Trophoblast cell (in vitro differentiated cells and primary cell): Measurements from ENCODE around the gene SRP68.

Experiments
- DNase-seq, 2 donors: peaks; one replicate each; pipeline ENCODE4 v3.0.0-alpha.2; 2016
- H2AFZ ChIP-seq: 2 replicates; pipeline ENCODE4 v1.6.1; 2013; ENCODE audit warnings: low read length, moderate library complexity, mild to moderate bottlenecking; ENCODE audit not compliant: insufficient read depth, poor library complexity
- H2AK5ac ChIP-seq: 2 replicates; pipeline ENCODE4 v1.6.1; 2013; ENCODE audit warnings: mild to moderate bottlenecking, low read length
- H2BK120ac ChIP-seq: 2 replicates; pipeline ENCODE4 v1.6.1; 2013; ENCODE audit warnings: low read length, mild to moderate bottlenecking, moderate library complexity; ENCODE audit not compliant: insufficient read depth, poor library complexity
- H2BK12ac ChIP-seq: 2 replicates; pipeline ENCODE4 v1.6.1; 2013; ENCODE audit warnings: mild to moderate bottlenecking, low read length, moderate library complexity
- H2BK5ac ChIP-seq: 2 replicates; pipeline ENCODE4 v1.6.1; 2013; ENCODE audit warnings: low read length, low read depth, moderate library complexity, mild to moderate bottlenecking; ENCODE audit not compliant: poor library complexity
- H3K14ac ChIP-seq: 2 replicates; pipeline ENCODE4 v1.6.1; 2013; ENCODE audit warnings: mild to moderate bottlenecking, low read length
- H3K18ac ChIP-seq: 2 replicates; pipeline ENCODE4 v1.6.1; 2013; ENCODE audit warnings: mild to moderate bottlenecking, low read length
- H3K23ac ChIP-seq: 2 replicates; pipeline ENCODE4 v1.6.1; 2013; ENCODE audit warnings: low read length
- H3K27ac ChIP-seq: 2 replicates; pipeline ENCODE4 v1.5.1; 2013; ENCODE audit warnings: low read depth, mild to moderate bottlenecking, inconsistent platforms, low read length, moderate library complexity
- H3K27me3 ChIP-seq: 2 replicates; pipeline ENCODE4 v1.6.1; 2013; ENCODE audit warnings: inconsistent platforms, mild to moderate bottlenecking, low read length, moderate library complexity; ENCODE audit not compliant: insufficient read depth
- H3K36me3 ChIP-seq, 2 experiments: 1 replicate in 1 of 2; 2 replicates in 1 of 2; pipeline ENCODE4 v1.6.1; 2013; ENCODE audit warnings: low read length in 2 of 2, mild to moderate bottlenecking in 2 of 2, moderate library complexity in 1 of 2; ENCODE audit not compliant: insufficient read depth in 2 of 2, control insufficient read depth in 1 of 2
- H3K4ac ChIP-seq: 2 replicates; pipeline ENCODE4 v1.6.1; 2013; ENCODE audit warnings: low read depth, mild to moderate bottlenecking, low read length, moderate library complexity
- H3K4me1 ChIP-seq, 2 experiments: 1 replicate in 1 of 2; 2 replicates in 1 of 2; pipeline ENCODE4 v1.6.1; 2013; ENCODE audit warnings: low read length in 2 of 2, mild to moderate bottlenecking in 2 of 2, moderate library complexity in 1 of 2; ENCODE audit not compliant: insufficient read depth in 2 of 2, control insufficient read depth in 1 of 2
- H3K4me2 ChIP-seq: 2 replicates; pipeline ENCODE4 v1.6.1; 2013; ENCODE audit warnings: inconsistent platforms, mild to moderate bottlenecking, low read length, moderate library complexity
- H3K4me3 ChIP-seq: 2 replicates; pipeline ENCODE4 v1.5.1; 2013; ENCODE audit warnings: mild to moderate bottlenecking, low read depth, low read length, inconsistent platforms
- H3K79me1 ChIP-seq: one replicate; pipeline ENCODE4 v1.6.1; 2013; ENCODE audit warnings: low read length
- H3K79me2 ChIP-seq: 2 replicates; pipeline ENCODE4 v1.6.1; 2013; ENCODE audit warnings: low read length, mild to moderate bottlenecking; ENCODE audit not compliant: control insufficient read depth, insufficient read depth, poor library complexity
- H3K9ac ChIP-seq: 2 replicates; pipeline ENCODE4 v1.6.1; 2013; ENCODE audit warnings: mild to moderate bottlenecking, low read length
- H3K9me3 ChIP-seq: 2 replicates; pipeline ENCODE4 v1.6.1; 2013; ENCODE audit warnings: low read depth, mild to moderate bottlenecking, control low read depth, inconsistent platforms, low read length; ENCODE audit not compliant: insufficient read depth
- H4K12ac ChIP-seq: 2 replicates; pipeline ENCODE4 v1.6.1; 2013; ENCODE audit warnings: low read depth, mild to moderate bottlenecking, low read length, moderate library complexity
- H4K8ac ChIP-seq: 2 replicates; pipeline ENCODE4 v1.6.1; 2013; ENCODE audit warnings: low read depth, mild to moderate bottlenecking, low read length, moderate library complexity
- H4K91ac ChIP-seq: one replicate; pipeline ENCODE4 v1.6.1; 2013; ENCODE audit warnings: low read depth, mild to moderate bottlenecking, low read length, moderate library complexity
- WGBS: extraction: QIAGEN DNeasy Blood & Tissue Kit; methylation state at CpG from one replicate; pipeline ENCODE4 v1.1.7; 2013; ENCODE audit warnings: missing lambda C conversion rate; ENCODE audit not compliant: insufficient read length, insufficient coverage; ENCODE audit errors: extremely low coverage; 5-methylcytosine and 5-hydroxymethylcytosine counted together

The SRP68 gene

GRCh38 chr17:76081295-76082210, 9.2 kb upstream of the SRP68 start:
- H2BK12ac ChIP-seq: no peak overlapping the region
- H3K18ac ChIP-seq: no peak overlapping the region
- H3K36me3 ChIP-seq: peaks cover 38 to 41% of the 10 kb centered on the region in 2 experiments
- no peak overlapping the region for H3K4me3 ChIP-seq
- H4K8ac ChIP-seq: no peak overlapping the region
- no peak overlapping the region for H2BK5ac ChIP-seq
- peaks cover 5 to 6% of the 10 kb centered on the region in 2 experiments for H3K4me1 ChIP-seq
- no peaks in the 10 kb centered on the region for H3K79me2 ChIP-seq
- no peak overlapping the region for H2BK120ac ChIP-seq
- no peaks in the 10 kb centered on the region for H3K79me1 ChIP-seq
- H4K12ac ChIP-seq: no peak overlapping the region
- H2AK5ac ChIP-seq: no peak overlapping the region
- no peak overlapping the region for H3K27ac ChIP-seq
- DNase-seq: no peak
- H3K9ac ChIP-seq: no peak overlapping the region
- no peak overlapping the region for H4K91ac ChIP-seq
- H3K23ac ChIP-seq: no peak overlapping the region
- H3K4ac ChIP-seq: no peak overlapping the region
- peaks cover 12% of the 10 kb centered on the region for H3K9me3 ChIP-seq
- H3K14ac ChIP-seq: no peak overlapping the region
- H3K27me3 ChIP-seq: peaks cover 24% of the 10 kb centered on the region
- no peak overlapping the region for H3K4me2 ChIP-seq
- no peak overlapping the region for H2AFZ ChIP-seq
- WGBS: no CpG with 5 or more reads among the region's 27 CpGs

GRCh38 chr17:76080768-76081287, 8.5 kb upstream of the SRP68 start:
- no peak for DNase-seq
- Histone ChIP-seq H2BK120ac (no peak overlapping the region), H3K27me3 (peaks cover 31% of the 10 kb centered on the region), H4K91ac (no peak overlapping the region), H4K8ac (no peak overlapping the region), H3K4ac (no peak overlapping the region), H3K14ac (no peak overlapping the region), H3K4me2 (no peak overlapping the region), H3K79me2 (no peaks in the 10 kb centered on the region), H2AK5ac (no peak overlapping the region), H2BK5ac (no peak overlapping the region), H2AFZ (no peak overlapping the region), H3K9ac (no peak overlapping the region), H4K12ac (no peak overlapping the region), H3K23ac (no peak overlapping the region), H3K79me1 (no peaks in the 10 kb centered on the region), H3K36me3 (peaks cover 31 to 35% of the 10 kb centered on the region in 2 experiments), H3K4me1 (peaks cover 5 to 6% of the 10 kb centered on the region in 2 experiments), H3K4me3 (no peak overlapping the region), H3K9me3 (peaks cover 15% of the 10 kb centered on the region), H2BK12ac (no peak overlapping the region), H3K27ac (no peak overlapping the region), H3K18ac (no peak overlapping the region)
- WGBS: no CpG with 5 or more reads among the region's 6 CpGs

- Histone ChIP-seq H2AFZ (no peak overlapping the region), H3K27ac (no peak overlapping the region), H3K9ac (no peak overlapping the region), H2BK12ac (no peak overlapping the region), H3K27me3 (peaks cover 38% of the 10 kb centered on the region), H3K23ac (no peak overlapping the region), H3K4ac (no peak overlapping the region), H4K91ac (no peak overlapping the region), H2BK120ac (no peak overlapping the region), H2BK5ac (no peak overlapping the region), H4K8ac (no peak overlapping the region), H3K4me3 (no peak overlapping the region), H3K36me3 (peaks cover 25 to 28% of the 10 kb centered on the region in 2 experiments), H3K9me3 (peaks cover 15% of the 10 kb centered on the region), H3K18ac (no peak overlapping the region), H3K14ac (no peak overlapping the region), H3K4me1 (peaks cover 5 to 6% of the 10 kb centered on the region in 2 experiments), H4K12ac (no peak overlapping the region), H3K4me2 (no peak overlapping the region), H2AK5ac (no peak overlapping the region), H3K79me2 (no peaks in the 10 kb centered on the region), H3K79me1 (no peaks in the 10 kb centered on the region)
- DNase-seq: no peak
- no CpG with 5 or more reads among the region's 23 CpGs for WGBS
Observed at GRCh38 chr17:76079956-76080767, 7.8 kb upstream of the SRP68 start.

- Histone ChIP-seq H4K12ac (no peak overlapping the region), H3K9ac (no peak overlapping the region), H3K4ac (no peak overlapping the region), H3K27ac (no peak overlapping the region), H2AK5ac (no peak overlapping the region), H4K91ac (no peak overlapping the region), H4K8ac (no peak overlapping the region), H3K4me2 (no peak overlapping the region), H3K18ac (no peak overlapping the region), H3K27me3 (peaks cover 44% of the 10 kb centered on the region), H3K4me1 (peaks cover 5 to 10% of the 10 kb centered on the region in 2 experiments), H3K4me3 (no peak overlapping the region), H3K9me3 (peaks cover 19% of the 10 kb centered on the region), H2BK120ac (no peak overlapping the region), H3K79me2 (no peaks in the 10 kb centered on the region), H2BK12ac (no peak overlapping the region), H3K36me3 (peaks cover 20 to 23% of the 10 kb centered on the region in 2 experiments), H2AFZ (no peak overlapping the region), H3K79me1 (no peaks in the 10 kb centered on the region), H3K23ac (no peak overlapping the region), H3K14ac (no peak overlapping the region), H2BK5ac (no peak overlapping the region)
- no peak for DNase-seq
- no CpG with 5 or more reads among the region's 9 CpGs for WGBS
Observed at GRCh38 chr17:76079535-76079955, 7.2 kb upstream of the SRP68 start.
